WERI-Rb-1 (cell line): Measurements from ENCODE around the gene TMEM234.

Source experiments
- DNase-seq: peaks from one replicate; pipeline ENCODE4 v3.0.0-alpha.2; 2020
- H3K27ac ChIP-seq: fragments of 250-450 bp; sonication (Bioruptor Pico); 2 replicates; pipeline ENCODE4 v1.5.1; 2020; ENCODE audit warnings: mild to moderate bottlenecking, moderate library complexity
- H3K27me3 ChIP-seq: fragments of 250-450 bp; sonication (Bioruptor Pico); 2 replicates; pipeline ENCODE4 v1.5.1; 2021; ENCODE audit warnings: mild to moderate bottlenecking, low read depth, moderate library complexity; ENCODE audit not compliant: insufficient read depth, severe bottlenecking
- H3K36me3 ChIP-seq: fragments of 250-450 bp; sonication (Bioruptor Pico); 2 replicates; pipeline ENCODE4 v1.5.1; 2020; ENCODE audit warnings: mild to moderate bottlenecking, moderate library complexity
- H3K4me3 ChIP-seq: 2 replicates; pipeline ENCODE4 v1.5.1; 2011; ENCODE audit warnings: low read depth, mild to moderate bottlenecking, control low read depth, low read length
- H3K9me3 ChIP-seq: fragments of 250-450 bp; sonication (Bioruptor Pico); 2 replicates; pipeline ENCODE4 v1.5.1; 2021; ENCODE audit warnings: mild to moderate bottlenecking, moderate library complexity; ENCODE audit not compliant: severe bottlenecking
- TF ChIP-seq, protein P1 (sequence below): IDR thresholded peaks from 2 replicates; pipeline ENCODE4 v1.5.1; 2011; ENCODE audit warnings: low read depth, mild to moderate bottlenecking, control low read depth, inconsistent platforms, low read length

The TMEM234 gene

DNA sequence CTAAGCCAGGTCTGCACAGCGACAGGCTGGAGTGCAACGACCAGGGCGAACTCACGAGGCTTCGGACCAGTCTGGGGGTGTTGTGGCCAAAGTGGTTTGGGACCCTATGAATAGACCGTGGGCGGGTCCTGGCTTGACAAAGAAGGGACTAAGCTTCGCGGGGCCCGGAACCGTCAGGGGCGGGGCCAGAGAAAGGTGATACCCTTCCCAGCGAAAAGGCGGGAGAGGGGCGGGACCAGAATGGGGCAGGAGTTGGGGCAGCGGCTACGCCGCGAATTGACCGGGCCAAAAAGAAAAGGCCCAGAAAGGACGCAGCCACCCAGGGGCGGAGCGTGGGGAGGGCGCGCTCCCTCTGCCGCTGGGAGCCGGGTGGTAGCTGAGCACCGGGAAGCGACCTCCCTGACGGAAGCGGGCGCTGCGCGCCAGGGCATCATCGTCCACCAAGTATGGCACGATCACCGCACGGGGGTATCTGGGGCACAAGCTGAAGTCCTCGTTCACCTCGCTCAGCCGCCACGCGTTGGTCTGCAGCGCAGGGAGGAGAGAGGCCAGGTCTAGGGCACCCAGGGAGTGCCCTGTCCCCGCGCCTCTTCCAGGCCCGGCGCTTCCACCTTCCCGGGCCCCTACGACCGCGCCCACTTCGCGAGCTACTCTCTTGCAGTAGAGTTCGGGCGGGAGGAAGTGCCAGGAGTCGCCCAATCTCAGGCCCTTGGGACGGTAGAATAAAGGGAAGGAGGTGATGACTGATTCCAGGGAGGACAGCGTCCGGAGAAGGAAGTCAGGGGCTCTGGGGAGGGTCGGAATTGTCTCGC is 18.2 kb upstream of the TMEM234 start:
- H3K27ac ChIP-seq, result no peak overlapping the region
- H3K27me3 ChIP-seq, result no peaks in the 10 kb centered on the region
- TF ChIP-seq, protein P1, sequence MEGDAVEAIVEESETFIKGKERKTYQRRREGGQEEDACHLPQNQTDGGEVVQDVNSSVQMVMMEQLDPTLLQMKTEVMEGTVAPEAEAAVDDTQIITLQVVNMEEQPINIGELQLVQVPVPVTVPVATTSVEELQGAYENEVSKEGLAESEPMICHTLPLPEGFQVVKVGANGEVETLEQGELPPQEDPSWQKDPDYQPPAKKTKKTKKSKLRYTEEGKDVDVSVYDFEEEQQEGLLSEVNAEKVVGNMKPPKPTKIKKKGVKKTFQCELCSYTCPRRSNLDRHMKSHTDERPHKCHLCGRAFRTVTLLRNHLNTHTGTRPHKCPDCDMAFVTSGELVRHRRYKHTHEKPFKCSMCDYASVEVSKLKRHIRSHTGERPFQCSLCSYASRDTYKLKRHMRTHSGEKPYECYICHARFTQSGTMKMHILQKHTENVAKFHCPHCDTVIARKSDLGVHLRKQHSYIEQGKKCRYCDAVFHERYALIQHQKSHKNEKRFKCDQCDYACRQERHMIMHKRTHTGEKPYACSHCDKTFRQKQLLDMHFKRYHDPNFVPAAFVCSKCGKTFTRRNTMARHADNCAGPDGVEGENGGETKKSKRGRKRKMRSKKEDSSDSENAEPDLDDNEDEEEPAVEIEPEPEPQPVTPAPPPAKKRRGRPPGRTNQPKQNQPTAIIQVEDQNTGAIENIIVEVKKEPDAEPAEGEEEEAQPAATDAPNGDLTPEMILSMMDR, result no peak
- no peak for DNase-seq
- no peak overlapping the region for H3K4me3 ChIP-seq
- no peaks in the 10 kb centered on the region for H3K9me3 ChIP-seq
- no peaks in the 10 kb centered on the region; the same call in 1 of the 2 replicates for H3K36me3 ChIP-seq

DNA sequence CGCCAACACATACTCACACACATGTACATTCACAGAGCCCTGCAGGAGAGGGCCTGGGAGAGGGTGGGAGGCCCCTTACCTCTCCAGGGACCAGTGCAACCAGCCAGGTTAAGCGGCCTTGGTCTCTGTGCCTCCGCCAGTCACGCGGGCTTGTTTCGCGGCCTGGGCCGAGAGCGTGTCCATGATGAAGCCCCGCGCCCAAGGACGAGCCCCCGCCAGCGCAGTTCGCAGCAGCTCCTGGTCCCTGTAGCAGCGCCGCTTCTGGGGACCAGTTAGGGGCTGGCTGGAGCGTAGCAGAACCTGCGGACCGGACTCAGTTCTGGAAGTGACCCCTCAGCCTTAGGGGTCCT is 17.6 kb upstream of the TMEM234 start:
- no peak for DNase-seq
- no peaks in the 10 kb centered on the region; the same call in 1 of the 2 replicates for H3K36me3 ChIP-seq
- no peak overlapping the region for H3K4me3 ChIP-seq
- no peak overlapping the region for H3K27ac ChIP-seq
- no peaks in the 10 kb centered on the region for H3K9me3 ChIP-seq
- H3K27me3 ChIP-seq, result no peaks in the 10 kb centered on the region
- TF ChIP-seq, protein P1, result no peak

DNA sequence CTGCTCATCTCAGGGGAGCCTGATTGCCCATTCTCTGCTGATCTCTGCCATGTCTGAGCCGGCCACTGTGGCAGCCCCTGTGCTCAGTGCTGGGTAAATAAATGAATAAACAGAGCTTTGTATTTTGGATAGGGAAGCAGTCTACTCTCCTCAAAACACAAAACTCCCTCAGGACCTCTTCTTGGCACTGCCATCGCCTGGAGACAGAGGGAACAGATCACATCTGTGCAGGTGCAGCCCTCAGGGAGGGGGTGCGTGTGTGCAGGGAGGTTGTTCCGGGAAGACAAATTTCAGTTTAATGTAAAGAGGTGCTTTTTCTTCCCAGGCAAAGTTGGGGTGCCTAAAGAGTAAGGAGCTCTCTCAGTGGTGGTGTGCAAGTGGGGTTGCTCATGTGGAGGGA is 17.2 kb upstream of the TMEM234 start:
- Histone ChIP-seq H3K27me3 (no peaks in the 10 kb centered on the region), H3K36me3 (no peaks in the 10 kb centered on the region; the same call in 1 of the 2 replicates), H3K9me3 (no peaks in the 10 kb centered on the region), H3K4me3 (no peak overlapping the region), H3K27ac (no peak overlapping the region)
- DNase-seq, result no peak
- TF ChIP-seq, protein P1, result no peak

DNA sequence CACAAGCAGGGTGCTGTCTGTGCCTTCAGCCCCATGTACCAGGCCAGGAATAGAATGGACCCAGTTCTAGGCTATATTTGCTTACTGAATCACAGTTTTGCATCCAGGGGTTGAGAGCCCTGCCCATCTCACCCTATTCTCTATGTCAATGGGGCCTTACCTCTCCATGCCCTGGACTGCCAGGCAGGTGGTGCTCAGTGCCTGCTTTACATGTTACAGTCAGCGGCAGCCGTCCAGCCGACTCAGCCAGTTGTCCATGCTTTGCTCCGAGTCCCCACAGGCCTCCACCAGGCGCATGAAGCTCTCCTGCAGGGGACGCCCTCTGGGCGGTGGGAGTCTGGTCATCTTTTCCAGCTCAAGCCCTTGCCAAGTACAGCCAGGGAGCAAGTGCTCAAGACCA is 12.6 kb upstream of the TMEM234 start:
- Histone ChIP-seq H3K27me3 (no peaks in the 10 kb centered on the region), H3K36me3 (peaks cover 26% of the 10 kb centered on the region), H3K27ac (no peak overlapping the region), H3K4me3 (no peak overlapping the region), H3K9me3 (no peaks in the 10 kb centered on the region)
- DNase-seq, result no peak
- TF ChIP-seq, protein P1, result no peak

DNA sequence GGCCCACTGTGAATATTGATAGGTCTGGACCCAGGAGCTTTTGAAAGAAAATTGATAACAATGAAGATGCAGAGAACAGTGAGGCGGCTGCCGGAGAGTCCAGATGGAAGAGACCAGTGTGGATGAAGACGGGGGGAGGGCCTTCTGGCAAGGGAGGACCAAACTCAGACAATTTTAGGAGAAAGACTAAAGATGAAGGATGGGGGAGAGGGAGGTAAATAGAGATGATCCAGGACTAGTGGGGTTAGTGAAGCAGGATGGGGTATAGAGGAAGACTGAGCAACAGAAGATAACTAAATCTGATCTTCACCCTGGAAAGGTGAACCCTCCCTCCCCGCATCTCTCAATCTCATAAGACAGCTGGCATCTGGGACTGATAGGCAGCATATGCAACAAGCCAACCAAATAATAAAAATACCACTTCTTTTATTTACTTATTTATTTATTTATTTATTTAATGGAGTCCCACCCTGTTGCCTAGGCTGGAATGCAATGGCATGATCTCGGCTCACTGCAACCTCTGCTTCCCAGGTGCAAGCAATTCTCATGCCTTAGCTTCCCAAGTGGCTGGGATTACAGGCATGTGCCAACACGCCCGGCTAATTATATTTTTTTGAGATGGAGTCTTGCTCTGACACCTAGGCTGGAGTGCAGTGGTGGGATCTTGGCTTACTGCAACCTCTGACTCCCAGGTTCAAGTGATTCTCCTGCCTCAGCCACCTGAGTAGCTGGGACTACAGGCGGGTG is 10.6 kb upstream of the TMEM234 start:
- H3K4me3 ChIP-seq, result no peak overlapping the region
- no peaks in the 10 kb centered on the region for H3K9me3 ChIP-seq
- DNase-seq, result no peak
- no peak overlapping the region for H3K27ac ChIP-seq
- H3K27me3 ChIP-seq, result no peaks in the 10 kb centered on the region
- peaks cover 47% of the 10 kb centered on the region for H3K36me3 ChIP-seq
- TF ChIP-seq, protein P1, result no peak
